Neutrophil (primary cell): ENCODE data around the gene FASN.

Experiments
- H3K27ac ChIP-seq: fragments of 200-600 bp; sonication (generic); 2 replicates; pipeline ENCODE4 v1.5.1; 2016; ENCODE audit warnings: mild to moderate bottlenecking, moderate library complexity
- H3K27me3 ChIP-seq: fragments of 200-600 bp; sonication (generic); 2 replicates; pipeline ENCODE4 v1.6.0; 2016; ENCODE audit warnings: mild to moderate bottlenecking
- H3K36me3 ChIP-seq: fragments of 200-600 bp; sonication (generic); 2 replicates; pipeline ENCODE4 v1.5.1; 2017
- H3K4me1 ChIP-seq, 2 experiments: fragments of 200-600 bp in 1 of 2; sonication (generic) in 1 of 2; 1 replicate in 1 of 2; 2 replicates in 1 of 2; pipeline versions ENCODE4 v1.5.1 to v1.6.1; 2013 to 2016; ENCODE audit warnings: low read depth in 1 of 2, low read length in 1 of 2, mild to moderate bottlenecking in 1 of 2, moderate library complexity in 1 of 2; ENCODE audit not compliant: control insufficient read depth in 1 of 2, insufficient read depth in 1 of 2
- H3K4me3 ChIP-seq, 2 experiments: fragments of 200-600 bp in 1 of 2; sonication (generic) in 1 of 2; 1 replicate in 1 of 2; 2 replicates in 1 of 2; pipeline ENCODE4 v1.5.1; 2013 to 2016; ENCODE audit warnings: low read depth in 1 of 2, low read length in 1 of 2, mild to moderate bottlenecking in 1 of 2, moderate library complexity in 1 of 2
- H3K9me3 ChIP-seq: fragments of 200-600 bp; sonication (generic); 2 replicates; pipeline ENCODE4 v1.5.1; 2016
- CTCF ChIP-seq: fragments of 200-600 bp; sonication (generic); IDR thresholded peaks from 2 replicates; pipeline ENCODE4 v1.5.1; 2016; ENCODE audit warnings: antibody characterized with exemption

Gene FASN

GRCh38 chr17:82090549-82091263, 7.3 kb downstream of the FASN start:
- H3K27ac ChIP-seq = no peak overlapping the region
- TF ChIP-seq CTCF = no peak
- H3K4me1 ChIP-seq = no peaks in the 10 kb centered on the region
- no peaks in the 10 kb centered on the region for H3K27me3 ChIP-seq
- H3K36me3 ChIP-seq = peaks cover 46% of the 10 kb centered on the region
- no peaks in the 10 kb centered on the region for H3K9me3 ChIP-seq
- no peak overlapping the region for H3K4me3 ChIP-seq

- Histone ChIP-seq H3K4me3 (no peak overlapping the region), H3K4me1 (no peaks in the 10 kb centered on the region), H3K27me3 (no peaks in the 10 kb centered on the region), H3K36me3 (peaks cover 50% of the 10 kb centered on the region), H3K27ac (no peak overlapping the region), H3K9me3 (no peaks in the 10 kb centered on the region)
- TF ChIP-seq CTCF = no peak
Measured at GRCh38 chr17:82089723-82090548, 8.1 kb downstream of the FASN start.

- peaks cover 54% of the 10 kb centered on the region for H3K36me3 ChIP-seq
- no peaks in the 10 kb centered on the region for H3K9me3 ChIP-seq
- no peak overlapping the region for H3K27ac ChIP-seq
- H3K4me1 ChIP-seq = no peaks in the 10 kb centered on the region
- no peak for TF ChIP-seq CTCF
- no peaks in the 10 kb centered on the region for H3K27me3 ChIP-seq
- H3K4me3 ChIP-seq = no peak overlapping the region
Measured at GRCh38 chr17:82088838-82089722, 9.0 kb downstream of the FASN start.

- no peaks in the 10 kb centered on the region for H3K4me1 ChIP-seq
- no peak overlapping the region for H3K4me3 ChIP-seq
- no peak overlapping the region for H3K27ac ChIP-seq
- no peaks in the 10 kb centered on the region for H3K27me3 ChIP-seq
- TF ChIP-seq CTCF = no peak
- H3K36me3 ChIP-seq = peaks cover 61% of the 10 kb centered on the region
- no peaks in the 10 kb centered on the region for H3K9me3 ChIP-seq
Measured at GRCh38 chr17:82087961-82088837, 9.8 kb downstream of the FASN start.
